UCSD-AML1 (cell line): ENCODE results near the gene UROD.
"Not testable (repeated sequence)": the region's sequence is repeated elsewhere in the genome, so short reads cannot be mapped to it uniquely, and the experiment has no call there.

ENCODE experiments used
- DNase-seq: peaks from one replicate; lab custom pipeline; 2025; ENCODE audit not compliant: unreplicated experiment; lab: John Stamatoyannopoulos, UW

UROD gene

GRCh38 chr1:45038240-45038639 lies 26.2 kb downstream of the UROD start:
- DNase-seq = no peak

- no peak for DNase-seq
Measured at GRCh38 chr1:45038661-45039364, 26.8 kb downstream of the UROD start.

GRCh38 chr1:45040297-45040696 lies 28.2 kb downstream of the UROD start:
- DNase-seq = no peak

GRCh38 chr1:45043094-45043493 lies 31.0 kb downstream of the UROD start:
- no peak for DNase-seq

- no peak for DNase-seq
Measured at GRCh38 chr1:45044916-45045315, 32.9 kb downstream of the UROD start.

- DNase-seq = no peak
Measured at GRCh38 chr1:45047032-45047431, 35.0 kb downstream of the UROD start.

- DNase-seq = no peak
Measured at GRCh38 chr1:45051005-45051772, 39.1 kb downstream of the UROD start.

- no peak for DNase-seq
Measured at GRCh38 chr1:45057542-45057941, 45.5 kb downstream of the UROD start.

- no peak for DNase-seq
Measured at GRCh38 chr1:45059829-45060228, 47.8 kb downstream of the UROD start.

GRCh38 chr1:45062463-45062862 lies 50.4 kb downstream of the UROD start:
- DNase-seq = not testable (repeated sequence)

- no peak for DNase-seq
Measured at GRCh38 chr1:45065083-45065482, 53.0 kb downstream of the UROD start.
